ENCODE data around the gene SCUBE1. TPM values are rescaled to one million over a fixed set of nuclear protein-coding genes. Genes with fewer than 3 reads are reported as not detected.

The SCUBE1 gene
- total and polyA plus RNA-seq, 2 of the 8 experiments (the other 6 are each of a cell fraction or from before 2014, with no cell fraction given), result 2.3 to 4.9 TPM

GRCh38 chr22:43288807-43289420 lies 54.3 kb downstream of the SCUBE1 start (continued):
- no peak for TF ChIP-seq SIN3A (conservative IDR thresholded peaks at IDR 0.05 in 1 of 2, IDR thresholded peaks at IDR 0.05 in 1 of 2; ENCODE audit: low read depth in 1 of 2, low read length in 2 of 2)
- peak; percentile 30; the same call in 1 of the 2 replicates for TF ChIP-seq GABPA (IDR thresholded peaks at IDR 0.05; ENCODE audit: borderline replicate concordance, insufficient read depth, low read length)
- no peak for TF ChIP-seq RBBP5 (IDR thresholded peaks at IDR 0.05; ENCODE audit: borderline replicate concordance, low read depth, low read length)
